GM12878 (cell line): ENCODE results near the gene CTSC. TPM values are rescaled to one million over a fixed set of nuclear protein-coding genes. Genes with fewer than 3 reads are reported as not detected.

Experiments used
- ATAC-seq: fragments of 200-7000 bp; cut with Tn5 transposase; 3 replicates; pipeline ENCODE4 v1.9.1; 2020; ENCODE audit warnings: mild to moderate bottlenecking, moderate library complexity
- BruUV-seq: library from RNA; stranded (reverse); fragments of 400-500 nt; replicated peaks from 2 replicates; lab custom pipeline; 2021; lab: Mats Ljungman, UMichigan
- CTCF ChIA-PET: fragments of 300-600 bp; sonication (Branson Sonifier 250); formaldehyde crosslinking; extraction: SDS; loops from one replicate; lab custom pipeline; 2021; ENCODE audit warnings: inconsistent platforms; lab: Yijun Ruan, JAX
- POLR2A ChIA-PET: fragments of 350-600 bp; formaldehyde crosslinking; extraction: SDS; loops from one replicate; lab custom pipeline; 2021; ENCODE audit warnings: inconsistent platforms; lab: Charles Lee
- RAD21 ChIA-PET: fragments of 300-600 bp; sonication (Branson Sonifier 250); formaldehyde crosslinking; loops from one replicate; lab custom pipeline; 2023; ENCODE audit warnings: antibody characterized with exemption; ENCODE audit not compliant: unreplicated experiment; lab: Charles Lee
- SMC1A ChIA-PET: fragments of 300-600 bp; sonication (Branson Sonifier 250); formaldehyde crosslinking; loops from one replicate; lab custom pipeline; 2023; ENCODE audit not compliant: unreplicated experiment, uncharacterized antibody; lab: Charles Lee
- DNase-seq: peaks from one replicate; pipeline ENCODE4 v3.0.0-alpha.2; 2011; ENCODE audit warnings: low read depth, low spot score
- FAIRE-seq: peaks from 3 replicates; lab custom pipeline; 2011; peaks lifted over from hg19 to GRCh38; lab: Jason Lieb, UNC
- H2AFZ ChIP-seq: 2 replicates; pipeline ENCODE4 v1.6.0; 2011; ENCODE audit warnings: low read depth, low read length, control low read depth; ENCODE audit not compliant: control insufficient read depth
- H3K27ac ChIP-seq: 2 replicates; pipeline ENCODE4 v1.5.1; 2011; ENCODE audit warnings: control low read depth; ENCODE audit not compliant: control insufficient read depth, insufficient read depth
- H3K27me3 ChIP-seq, 2 experiments: replicated peaks in 1 of 2; 2 replicates each; pipeline versions ENCODE4 v1.6.0 to v1.6.1; 2011; ENCODE audit warnings: low read length in 1 of 2; ENCODE audit not compliant: control insufficient read depth in 2 of 2, insufficient read depth in 2 of 2
- H3K36me3 ChIP-seq, 2 experiments: 2 replicates each; pipeline ENCODE4 v1.5.1; 2011; ENCODE audit warnings: low read length in 1 of 2; ENCODE audit not compliant: control insufficient read depth in 2 of 2, insufficient read depth in 2 of 2
- H3K4me1 ChIP-seq: 2 replicates; pipeline ENCODE4 v1.6.1; 2011; ENCODE audit warnings: mild to moderate bottlenecking, low read length, moderate library complexity, mixed read lengths; ENCODE audit not compliant: control insufficient read depth, insufficient read depth
- H3K4me2 ChIP-seq: 2 replicates; pipeline ENCODE4 v1.6.0; 2011; ENCODE audit warnings: control low read depth; ENCODE audit not compliant: control insufficient read depth, insufficient read depth
- H3K4me3 ChIP-seq: fragments of 200-600 bp; sonication (generic); 2 replicates; pipeline ENCODE4 v1.5.1; 2016
- H3K79me2 ChIP-seq: 2 replicates; pipeline ENCODE4 v1.6.0; 2011; ENCODE audit warnings: low read length; ENCODE audit not compliant: control insufficient read depth, insufficient read depth
- H3K9ac ChIP-seq: 2 replicates; pipeline ENCODE4 v1.8.0; 2011; ENCODE audit warnings: low read length, control low read depth, mixed read lengths; ENCODE audit not compliant: control insufficient read depth, insufficient read depth
- H3K9me3 ChIP-seq: replicated peaks from 3 replicates; pipeline ENCODE4 v1.5.1; 2011; ENCODE audit warnings: mild to moderate bottlenecking, low read length; ENCODE audit not compliant: control insufficient read depth, insufficient read depth
- H4K20me1 ChIP-seq: 2 replicates; pipeline ENCODE4 v1.6.0; 2011; ENCODE audit not compliant: control insufficient read depth, insufficient read depth
- BHLHE40 ChIP-seq, 2 experiments: fragments of 450-650 bp in 1 of 2; IDR thresholded peaks; 2 replicates each; pipeline ENCODE4 v1.6.1; 2011 to 2017; ENCODE audit warnings: low read depth in 2 of 2, borderline replicate concordance in 1 of 2, improper control_type of control experiment in 1 of 2, low read length in 1 of 2, mild to moderate bottlenecking in 1 of 2
- CREM ChIP-seq: IDR thresholded peaks from 2 replicates; pipeline ENCODE4 v1.6.1; 2014; ENCODE audit warnings: antibody characterized with exemption, low read depth
- DPF2 ChIP-seq: fragments of 450-650 bp; IDR thresholded peaks from 2 replicates; pipeline ENCODE4 v1.6.1; 2017; ENCODE audit warnings: mild to moderate bottlenecking
- GABPA ChIP-seq: IDR thresholded peaks from 2 replicates; pipeline ENCODE4 v1.6.1; 2014; ENCODE audit warnings: antibody characterized with exemption, low read depth, mild to moderate bottlenecking, inconsistent platforms
- NBN ChIP-seq: fragments of 450-650 bp; IDR thresholded peaks from 2 replicates; pipeline ENCODE4 v1.6.1; 2016
- PAX5 ChIP-seq: IDR thresholded peaks from 2 replicates; pipeline ENCODE4 v1.6.1; 2011; ENCODE audit warnings: low read depth, low read length, borderline replicate concordance
- PML ChIP-seq: IDR thresholded peaks from 2 replicates; pipeline ENCODE4 v1.6.1; 2012; ENCODE audit warnings: low read length, inconsistent platforms
- RBBP5 ChIP-seq: fragments of 200-600 bp; sonication (generic); conservative IDR thresholded peaks from 2 replicates; pipeline ENCODE4 v1.6.1; 2016
- RCOR1 ChIP-seq: conservative IDR thresholded peaks from 2 replicates; pipeline ENCODE4 v1.6.1; 2012; ENCODE audit warnings: low read depth, low read length, improper control_type of control experiment
- SIX5 ChIP-seq: IDR thresholded peaks from 2 replicates; pipeline ENCODE4 v1.6.1; 2011; ENCODE audit warnings: mild to moderate bottlenecking, low read depth, low read length, moderate library complexity; ENCODE audit not compliant: severe bottlenecking
- SMAD1 ChIP-seq: fragments of 450-650 bp; IDR thresholded peaks from 2 replicates; pipeline ENCODE4 v1.6.1; 2018; ENCODE audit warnings: mild to moderate bottlenecking, low read depth; ENCODE audit not compliant: partially characterized antibody
- SUZ12 ChIP-seq: fragments of 200-600 bp; sonication (generic); IDR thresholded peaks from one replicate; pipeline ENCODE4 v1.6.1; 2018; ENCODE audit warnings: antibody characterized with exemption, mild to moderate bottlenecking; ENCODE audit not compliant: unreplicated experiment
- in situ Hi-C: fragments of 300-500 bp; cut with MboI; formaldehyde crosslinking; loops from 9 replicates; pipeline ENCODE4 v1.14.3; 2018; ENCODE audit warnings: mixed read lengths
- intact Hi-C: fragments of 100-400 bp; cut with micrococcal nuclease; formaldehyde crosslinking; loops from one replicate; pipeline ENCODE4 v1.14.2; 2022; ENCODE audit not compliant: unreplicated experiment
- polyA plus RNA-seq, 11 experiments: library from polyadenylated mRNA; depleted of rRNA in 4 of 11; unstranded in 6 of 11; stranded (reverse) in 5 of 11; fragments of >200 nt; fragmentation: Nextera tagmentation in 4 of 11; fragmentation: Illumina TruSeq in 1 of 11; extraction: Ambion mirVana in 4 of 11; extraction: Trizol in 1 of 11; gene quantifications; 1 replicate in 1 of 11; 2 replicates in 10 of 11; pipeline versions ENCODE4 v1.2.1 to v1.2.3, GENCODE V29; 2011 to 2016; ENCODE audit warnings: inconsistent platforms in 2 of 11, missing spikeins in 2 of 11, low read depth in 1 of 11
- total RNA-seq, 4 experiments: library from RNA; depleted of rRNA in 3 of 4; stranded (reverse); fragments of >200 nt in 3 of 4; fragmentation: Illumina TruSeq in 1 of 4; extraction: Trizol in 1 of 4; gene quantifications; 2 replicates each; pipeline versions ENCODE4 v1.2.1 to v1.2.3, GENCODE V29; 2013 to 2021
- TF ChIP-seq, protein P1 (sequence below): fragments of 450-650 bp; IDR thresholded peaks from 2 replicates; pipeline ENCODE4 v1.6.1; 2016; ENCODE audit warnings: mild to moderate bottlenecking
- TF ChIP-seq, protein P2 (sequence below): IDR thresholded peaks from 2 replicates; pipeline ENCODE4 v1.6.1; 2012; ENCODE audit warnings: improper control_type of control experiment, low read depth, low read length; ENCODE audit not compliant: insufficient replicate concordance
- TF ChIP-seq, protein P3 (sequence below): fragments of 450-650 bp; IDR thresholded peaks from 2 replicates; pipeline ENCODE4 v1.6.1; 2018; ENCODE audit warnings: mild to moderate bottlenecking, low read depth, moderate library complexity; ENCODE audit not compliant: partially characterized antibody
- TF ChIP-seq, protein P4 (sequence below): fragments of 450-650 bp; IDR thresholded peaks from 2 replicates; pipeline ENCODE4 v1.6.1; 2017; ENCODE audit warnings: borderline replicate concordance

CTSC gene
- total and polyA plus RNA-seq, 10 of the 15 experiments (the other 5 are each of a cell fraction or from before 2014, with no cell fraction given), result 289 to 1,123 (median 430) TPM

DNA sequence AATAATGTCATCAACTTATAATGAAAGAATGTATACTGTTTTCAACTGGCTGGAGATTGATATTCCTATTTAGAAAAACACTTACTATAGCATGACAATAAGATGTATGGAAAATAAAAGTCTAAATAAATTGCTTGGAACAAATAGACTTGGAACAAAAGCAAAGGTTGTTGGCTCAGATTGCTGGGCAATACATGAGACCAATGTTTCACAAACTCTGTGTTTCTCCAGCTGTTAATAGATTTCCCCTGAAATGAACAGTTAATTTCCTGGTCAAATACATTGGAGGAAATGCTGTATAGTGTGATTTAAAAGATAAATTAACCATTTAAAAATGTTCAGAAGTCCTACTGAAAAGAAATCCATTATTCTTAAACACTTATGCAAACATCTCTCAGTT, 40.1 kb upstream of the CTSC start:
- no peak for ATAC-seq
- TF ChIP-seq RBBP5 (no peak), SMAD1 (no peak), CREM (no peak), BHLHE40 (IDR thresholded peaks at IDR 0.05; ENCODE audit: borderline replicate concordance in 1 of 2, low read depth in 2 of 2, low read length in 1 of 2) (no peak), PAX5 (no peak), DPF2 (no peak), SUZ12 (no peak), PML (no peak), RCOR1 (no peak), SIX5 (no peak), GABPA (no peak), NBN (no peak)
- TF ChIP-seq, protein P1, sequence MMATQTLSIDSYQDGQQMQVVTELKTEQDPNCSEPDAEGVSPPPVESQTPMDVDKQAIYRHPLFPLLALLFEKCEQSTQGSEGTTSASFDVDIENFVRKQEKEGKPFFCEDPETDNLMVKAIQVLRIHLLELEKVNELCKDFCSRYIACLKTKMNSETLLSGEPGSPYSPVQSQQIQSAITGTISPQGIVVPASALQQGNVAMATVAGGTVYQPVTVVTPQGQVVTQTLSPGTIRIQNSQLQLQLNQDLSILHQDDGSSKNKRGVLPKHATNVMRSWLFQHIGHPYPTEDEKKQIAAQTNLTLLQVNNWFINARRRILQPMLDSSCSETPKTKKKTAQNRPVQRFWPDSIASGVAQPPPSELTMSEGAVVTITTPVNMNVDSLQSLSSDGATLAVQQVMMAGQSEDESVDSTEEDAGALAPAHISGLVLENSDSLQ, result no peak
- TF ChIP-seq, protein P2, sequence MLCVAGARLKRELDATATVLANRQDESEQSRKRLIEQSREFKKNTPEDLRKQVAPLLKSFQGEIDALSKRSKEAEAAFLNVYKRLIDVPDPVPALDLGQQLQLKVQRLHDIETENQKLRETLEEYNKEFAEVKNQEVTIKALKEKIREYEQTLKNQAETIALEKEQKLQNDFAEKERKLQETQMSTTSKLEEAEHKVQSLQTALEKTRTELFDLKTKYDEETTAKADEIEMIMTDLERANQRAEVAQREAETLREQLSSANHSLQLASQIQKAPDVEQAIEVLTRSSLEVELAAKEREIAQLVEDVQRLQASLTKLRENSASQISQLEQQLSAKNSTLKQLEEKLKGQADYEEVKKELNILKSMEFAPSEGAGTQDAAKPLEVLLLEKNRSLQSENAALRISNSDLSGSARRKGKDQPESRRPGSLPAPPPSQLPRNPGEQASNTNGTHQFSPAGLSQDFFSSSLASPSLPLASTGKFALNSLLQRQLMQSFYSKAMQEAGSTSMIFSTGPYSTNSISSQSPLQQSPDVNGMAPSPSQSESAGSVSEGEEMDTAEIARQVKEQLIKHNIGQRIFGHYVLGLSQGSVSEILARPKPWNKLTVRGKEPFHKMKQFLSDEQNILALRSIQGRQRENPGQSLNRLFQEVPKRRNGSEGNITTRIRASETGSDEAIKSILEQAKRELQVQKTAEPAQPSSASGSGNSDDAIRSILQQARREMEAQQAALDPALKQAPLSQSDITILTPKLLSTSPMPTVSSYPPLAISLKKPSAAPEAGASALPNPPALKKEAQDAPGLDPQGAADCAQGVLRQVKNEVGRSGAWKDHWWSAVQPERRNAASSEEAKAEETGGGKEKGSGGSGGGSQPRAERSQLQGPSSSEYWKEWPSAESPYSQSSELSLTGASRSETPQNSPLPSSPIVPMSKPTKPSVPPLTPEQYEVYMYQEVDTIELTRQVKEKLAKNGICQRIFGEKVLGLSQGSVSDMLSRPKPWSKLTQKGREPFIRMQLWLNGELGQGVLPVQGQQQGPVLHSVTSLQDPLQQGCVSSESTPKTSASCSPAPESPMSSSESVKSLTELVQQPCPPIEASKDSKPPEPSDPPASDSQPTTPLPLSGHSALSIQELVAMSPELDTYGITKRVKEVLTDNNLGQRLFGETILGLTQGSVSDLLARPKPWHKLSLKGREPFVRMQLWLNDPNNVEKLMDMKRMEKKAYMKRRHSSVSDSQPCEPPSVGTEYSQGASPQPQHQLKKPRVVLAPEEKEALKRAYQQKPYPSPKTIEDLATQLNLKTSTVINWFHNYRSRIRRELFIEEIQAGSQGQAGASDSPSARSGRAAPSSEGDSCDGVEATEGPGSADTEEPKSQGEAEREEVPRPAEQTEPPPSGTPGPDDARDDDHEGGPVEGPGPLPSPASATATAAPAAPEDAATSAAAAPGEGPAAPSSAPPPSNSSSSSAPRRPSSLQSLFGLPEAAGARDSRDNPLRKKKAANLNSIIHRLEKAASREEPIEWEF, result no peak
- TF ChIP-seq, protein P3, sequence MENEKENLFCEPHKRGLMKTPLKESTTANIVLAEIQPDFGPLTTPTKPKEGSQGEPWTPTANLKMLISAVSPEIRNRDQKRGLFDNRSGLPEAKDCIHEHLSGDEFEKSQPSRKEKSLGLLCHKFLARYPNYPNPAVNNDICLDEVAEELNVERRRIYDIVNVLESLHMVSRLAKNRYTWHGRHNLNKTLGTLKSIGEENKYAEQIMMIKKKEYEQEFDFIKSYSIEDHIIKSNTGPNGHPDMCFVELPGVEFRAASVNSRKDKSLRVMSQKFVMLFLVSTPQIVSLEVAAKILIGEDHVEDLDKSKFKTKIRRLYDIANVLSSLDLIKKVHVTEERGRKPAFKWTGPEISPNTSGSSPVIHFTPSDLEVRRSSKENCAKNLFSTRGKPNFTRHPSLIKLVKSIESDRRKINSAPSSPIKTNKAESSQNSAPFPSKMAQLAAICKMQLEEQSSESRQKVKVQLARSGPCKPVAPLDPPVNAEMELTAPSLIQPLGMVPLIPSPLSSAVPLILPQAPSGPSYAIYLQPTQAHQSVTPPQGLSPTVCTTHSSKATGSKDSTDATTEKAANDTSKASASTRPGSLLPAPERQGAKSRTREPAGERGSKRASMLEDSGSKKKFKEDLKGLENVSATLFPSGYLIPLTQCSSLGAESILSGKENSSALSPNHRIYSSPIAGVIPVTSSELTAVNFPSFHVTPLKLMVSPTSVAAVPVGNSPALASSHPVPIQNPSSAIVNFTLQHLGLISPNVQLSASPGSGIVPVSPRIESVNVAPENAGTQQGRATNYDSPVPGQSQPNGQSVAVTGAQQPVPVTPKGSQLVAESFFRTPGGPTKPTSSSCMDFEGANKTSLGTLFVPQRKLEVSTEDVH, result no peak
- TF ChIP-seq, protein P4, sequence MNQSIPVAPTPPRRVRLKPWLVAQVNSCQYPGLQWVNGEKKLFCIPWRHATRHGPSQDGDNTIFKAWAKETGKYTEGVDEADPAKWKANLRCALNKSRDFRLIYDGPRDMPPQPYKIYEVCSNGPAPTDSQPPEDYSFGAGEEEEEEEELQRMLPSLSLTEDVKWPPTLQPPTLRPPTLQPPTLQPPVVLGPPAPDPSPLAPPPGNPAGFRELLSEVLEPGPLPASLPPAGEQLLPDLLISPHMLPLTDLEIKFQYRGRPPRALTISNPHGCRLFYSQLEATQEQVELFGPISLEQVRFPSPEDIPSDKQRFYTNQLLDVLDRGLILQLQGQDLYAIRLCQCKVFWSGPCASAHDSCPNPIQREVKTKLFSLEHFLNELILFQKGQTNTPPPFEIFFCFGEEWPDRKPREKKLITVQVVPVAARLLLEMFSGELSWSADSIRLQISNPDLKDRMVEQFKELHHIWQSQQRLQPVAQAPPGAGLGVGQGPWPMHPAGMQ, result no peak
- no peaks in the 10 kb centered on the region for H3K79me2 ChIP-seq
- FAIRE-seq, result no peak
- no peaks in the 10 kb centered on the region for H3K4me1 ChIP-seq
- ChIA-PET CTCF (no interaction called here), SMC1A (interaction anchor here (0.8 to 1.4 kb wide), 4 partner anchors 9 to 145 kb away, joined by 3 to 4 read pairs (median 3); no protein-coding TSS in a partner anchor), RAD21 (interaction anchor here (1.3 kb wide), 1 partner anchor 58 kb away, joined by 3 read pairs; no protein-coding TSS in a partner anchor), POLR2A (no interaction called here)
- no peak overlapping the region for H3K4me2 ChIP-seq
- H3K4me3 ChIP-seq, result no peak overlapping the region
- no peaks in the 10 kb centered on the region for H3K27me3 ChIP-seq
- DNase-seq, result no peak
- no peaks in the 10 kb centered on the region for H3K9me3 ChIP-seq
- no peak overlapping the region for H2AFZ ChIP-seq
- no TSS peak for BruUV-seq
- no peak overlapping the region for H3K9ac ChIP-seq
- H4K20me1 ChIP-seq, result no peaks in the 10 kb centered on the region
- intact Hi-C loops, result no loop called here
- in situ Hi-C loops, result no loop called here
- H3K27ac ChIP-seq, result no peak overlapping the region
- no peaks in the 10 kb centered on the region; a peak in 2 of 4 replicates for H3K36me3 ChIP-seq
